HUDEP-2 (cell line): ENCODE data around the gene NXT1.

ENCODE experiments used
- DNase-seq, 76 experiments: peaks; one replicate each; lab custom pipeline; 2025; ENCODE audit not compliant: unreplicated experiment in 76 of 76; lab: John Stamatoyannopoulos, UW

NXT1 gene

DNA sequence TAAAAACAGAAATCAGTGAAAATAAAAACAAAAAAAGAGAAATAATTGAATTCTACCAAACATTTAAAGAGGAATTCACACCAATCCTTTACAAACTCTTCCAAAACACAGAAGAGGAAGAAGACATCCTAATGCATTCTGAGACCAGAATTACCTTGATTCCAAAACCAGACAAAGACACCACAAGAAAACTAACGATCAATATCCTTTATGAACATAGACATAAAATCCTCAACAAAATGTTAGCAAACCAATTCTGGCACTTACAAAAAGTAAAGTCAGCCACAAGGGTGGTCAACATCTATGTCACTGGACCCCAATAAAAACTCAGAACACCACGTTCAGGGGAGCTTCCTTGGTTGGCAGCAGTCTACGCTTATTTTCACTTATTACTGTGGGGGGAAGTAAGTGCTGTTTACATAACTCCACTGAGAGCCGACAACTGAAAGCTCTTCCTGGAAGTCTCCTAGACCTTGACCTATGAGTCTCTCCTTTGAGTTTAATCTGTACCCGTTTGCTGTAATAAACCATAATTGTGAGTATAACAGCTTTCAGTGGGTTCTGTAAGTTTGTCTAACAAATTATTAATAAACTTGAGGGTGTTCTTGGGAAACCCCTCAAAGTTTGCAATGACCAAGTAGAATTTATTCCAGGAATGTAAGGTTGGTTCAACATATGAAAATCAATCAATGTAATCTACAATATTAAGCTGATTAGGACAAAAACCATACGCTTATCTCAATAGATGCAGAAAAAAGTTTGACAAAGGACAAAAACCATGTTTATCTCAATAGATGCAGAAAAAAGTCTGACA lies 35.9 kb downstream of the NXT1 start:
- no peak for DNase-seq

- peak in 15 of 76 experiments; percentile 7 to 58 (median 20) for DNase-seq
Observed at GRCh38 chr20:23387118-23387443, 36.5 kb downstream of the NXT1 start.

DNA sequence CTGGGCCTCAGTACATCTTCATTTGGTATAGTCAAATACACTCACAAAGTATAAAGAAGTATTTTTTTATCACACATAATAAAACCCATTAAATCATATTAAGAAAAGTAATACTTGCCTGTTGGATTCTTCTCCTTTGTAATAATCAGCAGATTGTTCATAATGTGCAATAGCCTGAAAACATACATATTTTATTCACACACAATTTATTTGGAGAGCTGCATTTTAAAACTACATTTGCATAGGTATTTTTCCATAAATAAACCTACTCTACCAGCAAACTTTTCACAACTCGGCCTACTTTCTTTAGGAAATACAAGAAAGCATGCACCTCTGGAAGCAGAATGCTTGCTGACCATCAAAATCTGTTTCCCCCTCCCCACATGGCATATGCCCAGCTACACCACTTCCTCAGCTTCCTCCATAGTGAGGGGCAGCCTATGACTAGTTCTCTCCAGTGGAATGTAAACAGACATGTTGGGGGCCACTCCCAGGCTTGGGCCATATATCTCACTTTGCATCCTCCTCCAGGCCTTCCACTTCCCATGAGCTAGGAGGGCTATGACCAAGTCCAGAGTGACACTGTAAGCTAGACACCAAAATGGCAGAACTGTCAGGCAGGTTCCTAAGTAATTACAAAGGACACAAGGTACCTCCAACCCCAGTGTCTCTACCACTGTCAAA lies 39.6 kb downstream of the NXT1 start:
- DNase-seq = no peak

DNA sequence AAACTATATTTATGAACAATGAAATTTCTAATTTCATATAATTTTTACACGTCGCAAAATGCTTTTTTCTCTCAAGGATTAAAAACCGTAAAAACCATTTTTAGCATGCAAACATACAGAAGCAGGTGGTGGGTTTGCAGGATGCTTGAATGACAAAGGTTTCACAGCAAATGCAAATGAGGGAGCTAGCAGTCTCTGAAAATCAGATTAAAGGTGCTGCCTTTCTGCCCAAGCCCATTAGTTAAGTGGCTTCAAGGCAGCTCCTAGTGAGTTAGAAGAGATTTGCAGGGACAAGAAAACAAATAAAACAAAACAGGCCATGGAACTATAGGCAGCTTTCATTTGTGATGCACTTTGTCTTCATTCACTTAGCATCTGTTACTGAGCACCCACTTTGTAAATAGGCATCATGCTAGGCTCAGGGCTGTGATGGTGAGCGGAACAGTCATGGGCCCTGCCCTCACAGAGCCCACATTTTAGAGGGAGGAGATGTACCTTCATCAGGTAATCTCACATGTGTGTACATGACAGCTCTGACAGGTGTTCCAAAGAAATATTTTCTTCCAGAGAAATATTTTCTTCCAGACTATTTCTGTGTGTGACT lies 41.2 kb downstream of the NXT1 start:
- no peak for DNase-seq

- DNase-seq = no peak
Observed at GRCh38 chr20:23393996-23394775, 43.6 kb downstream of the NXT1 start.

GRCh38 chr20:23396950-23397627 lies 46.5 kb downstream of the NXT1 start:
- DNase-seq = no peak

DNA sequence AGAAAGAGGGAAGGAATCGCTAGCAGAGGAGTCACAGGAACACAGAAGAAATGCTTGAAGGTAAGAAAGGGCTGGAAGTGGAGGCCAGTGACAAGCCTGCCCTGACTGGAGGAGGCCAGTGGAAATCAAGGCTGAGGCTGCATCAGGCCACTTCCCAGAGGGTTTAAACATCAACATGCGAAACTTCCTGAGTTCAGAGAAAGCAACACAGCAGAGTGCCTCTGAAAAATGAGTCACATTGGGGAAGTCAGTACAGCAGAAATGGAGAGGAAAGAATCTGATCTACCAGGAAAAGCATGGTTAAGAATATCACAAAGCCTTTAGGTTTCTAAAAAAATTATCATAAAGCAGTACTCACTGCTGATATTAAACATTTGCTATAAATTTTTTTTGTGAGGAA lies 47.4 kb downstream of the NXT1 start:
- DNase-seq = no peak

- peak in 5 of 76 experiments; percentile 5 to 20 (median 9) for DNase-seq
Observed at GRCh38 chr20:23399568-23400241, 49.1 kb downstream of the NXT1 start.

GRCh38 chr20:23401051-23401450 lies 50.5 kb downstream of the NXT1 start:
- no peak for DNase-seq

DNA sequence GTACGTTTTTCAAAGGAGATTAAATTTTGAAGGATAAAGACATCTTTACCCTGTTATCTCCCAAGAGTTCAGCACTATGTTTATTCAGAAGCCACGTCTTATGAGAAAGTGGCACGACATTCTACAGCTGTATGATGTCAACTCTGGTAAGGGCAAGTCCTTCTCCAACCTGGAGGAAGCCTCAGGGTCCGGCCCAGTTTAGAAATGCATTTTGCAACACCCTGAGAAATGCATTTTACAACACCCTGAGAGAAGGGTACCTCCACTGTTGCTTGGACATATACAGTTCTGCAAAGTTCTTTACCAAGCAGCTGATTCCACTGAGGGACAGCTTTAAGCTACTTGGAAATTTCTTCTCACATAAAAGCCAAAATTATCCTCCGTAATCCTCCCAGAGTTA lies 53.2 kb downstream of the NXT1 start:
- no peak for DNase-seq

- no peak for DNase-seq
Observed at GRCh38 chr20:23404196-23404595, 53.6 kb downstream of the NXT1 start.
